Large intestine (tissue), 3 donors: Measurements from ENCODE around the gene MYBPHL. TPM values are rescaled to one million over a fixed set of nuclear protein-coding genes. Genes with fewer than 3 reads are reported as not detected.

Experiments used
- DNase-seq, 2 donors: peaks; one replicate each; pipeline versions ENCODE4 v3.0.0 to v3.0.0-alpha.2; 2013
- H3K27ac ChIP-seq: one replicate; pipeline ENCODE4 v1.5.1; 2013; ENCODE audit warnings: low read length
- H3K27me3 ChIP-seq: 2 replicates; pipeline ENCODE4 v1.6.1; 2013; ENCODE audit warnings: low read length; ENCODE audit not compliant: control insufficient read depth, insufficient read depth
- H3K36me3 ChIP-seq: 2 replicates; pipeline ENCODE4 v1.6.1; 2013; ENCODE audit warnings: low read length; ENCODE audit not compliant: control insufficient read depth, insufficient read depth
- H3K4me1 ChIP-seq: one replicate; pipeline ENCODE4 v1.6.1; 2013; ENCODE audit warnings: low read length; ENCODE audit not compliant: control insufficient read depth, insufficient read depth
- H3K4me3 ChIP-seq: one replicate; pipeline ENCODE4 v1.5.1; 2013; ENCODE audit warnings: low read length
- H3K9me3 ChIP-seq: one replicate; pipeline ENCODE4 v1.6.1; 2013; ENCODE audit warnings: mild to moderate bottlenecking, low read depth, low read length, moderate library complexity; ENCODE audit not compliant: control insufficient read depth
- WGBS: methylation state at CpG from one replicate; pipeline ENCODE4 v1.1.5; 2013; ENCODE audit warnings: low lambda C conversion rate; ENCODE audit not compliant: insufficient coverage; 5-methylcytosine and 5-hydroxymethylcytosine counted together
- polyA plus RNA-seq: library from polyadenylated mRNA; unstranded; fragments of 120-200 nt; gene quantifications from one replicate; pipeline ENCODE4 v1.2.1, GENCODE V29; 2013

MYBPHL gene
- polyA plus RNA-seq, 1 donor, result 13.8 TPM

- Histone ChIP-seq H3K9me3 (no peaks in the 10 kb centered on the region), H3K27ac (no peak overlapping the region), H3K36me3 (peaks cover 25% of the 10 kb centered on the region), H3K4me1 (no peaks in the 10 kb centered on the region), H3K4me3 (no peak overlapping the region), H3K27me3 (no peaks in the 10 kb centered on the region)
- no peak for DNase-seq
- no CpG with 5 or more reads among the region's 4 CpGs for WGBS
Observed at GRCh38 chr1:109265016-109265415, 41.8 kb downstream of the MYBPHL start.

GRCh38 chr1:109264379-109264755, 42.4 kb downstream of the MYBPHL start:
- Histone ChIP-seq H3K9me3 (no peaks in the 10 kb centered on the region), H3K27me3 (no peaks in the 10 kb centered on the region), H3K27ac (no peak overlapping the region), H3K36me3 (peaks cover 23% of the 10 kb centered on the region), H3K4me1 (no peaks in the 10 kb centered on the region), H3K4me3 (no peak overlapping the region)
- no CpG with 5 or more reads among the region's 9 CpGs for WGBS
- DNase-seq, result no peak

- no peak overlapping the region for H3K27ac ChIP-seq
- H3K36me3 ChIP-seq, result peaks cover 22% of the 10 kb centered on the region
- no peaks in the 10 kb centered on the region for H3K9me3 ChIP-seq
- H3K4me1 ChIP-seq, result no peaks in the 10 kb centered on the region
- WGBS, result no CpG with 5 or more reads among the region's 29 CpGs
- no peaks in the 10 kb centered on the region for H3K27me3 ChIP-seq
- DNase-seq, result peak; percentile 64 to 76
- H3K4me3 ChIP-seq, result no peak overlapping the region
Observed at GRCh38 chr1:109263597-109264378, 43.0 kb downstream of the MYBPHL start.

GRCh38 chr1:109263234-109263596, 43.6 kb downstream of the MYBPHL start:
- no CpG with 5 or more reads among the region's 12 CpGs for WGBS
- no peak for DNase-seq

GRCh38 chr1:109262231-109263055, 44.4 kb downstream of the MYBPHL start:
- H3K4me3 ChIP-seq, result no peak overlapping the region
- no peak overlapping the region for H3K27ac ChIP-seq
- H3K27me3 ChIP-seq, result no peaks in the 10 kb centered on the region
- no peak for DNase-seq
- no CpG with 5 or more reads among the region's 22 CpGs for WGBS
- no peaks in the 10 kb centered on the region for H3K4me1 ChIP-seq
- no peaks in the 10 kb centered on the region for H3K9me3 ChIP-seq
- peaks cover 17% of the 10 kb centered on the region for H3K36me3 ChIP-seq

More at GRCh38 chr1:109263234-109263596, 43.6 kb downstream of the MYBPHL start:
- H3K9me3 ChIP-seq, result no peaks in the 10 kb centered on the region
- peaks cover 18% of the 10 kb centered on the region for H3K36me3 ChIP-seq
- H3K4me1 ChIP-seq, result no peaks in the 10 kb centered on the region
- H3K27me3 ChIP-seq, result no peaks in the 10 kb centered on the region
- H3K4me3 ChIP-seq, result no peak overlapping the region
- H3K27ac ChIP-seq, result no peak overlapping the region

GRCh38 chr1:109261578-109261977, 45.2 kb downstream of the MYBPHL start:
- H3K27me3 ChIP-seq, result no peaks in the 10 kb centered on the region
- no peaks in the 10 kb centered on the region for H3K4me1 ChIP-seq
- H3K36me3 ChIP-seq, result peaks cover 14% of the 10 kb centered on the region
- no peak for DNase-seq
- H3K27ac ChIP-seq, result no peak overlapping the region
- H3K4me3 ChIP-seq, result no peak overlapping the region
- H3K9me3 ChIP-seq, result no peaks in the 10 kb centered on the region
- WGBS, result no CpG with 5 or more reads among the region's 6 CpGs

- Histone ChIP-seq H3K4me3 (no peak overlapping the region), H3K27ac (no peak overlapping the region), H3K36me3 (peaks cover 14% of the 10 kb centered on the region), H3K4me1 (no peaks in the 10 kb centered on the region), H3K9me3 (no peaks in the 10 kb centered on the region), H3K27me3 (no peaks in the 10 kb centered on the region)
- no peak for DNase-seq
- no CpG with 5 or more reads among the region's 16 CpGs for WGBS
Observed at GRCh38 chr1:109261006-109261405, 45.8 kb downstream of the MYBPHL start.

GRCh38 chr1:109259674-109260557, 46.9 kb downstream of the MYBPHL start:
- Histone ChIP-seq H3K36me3 (peaks cover 9% of the 10 kb centered on the region), H3K27me3 (no peaks in the 10 kb centered on the region), H3K4me3 (no peak overlapping the region), H3K4me1 (peaks cover 7% of the 10 kb centered on the region), H3K27ac (no peak overlapping the region), H3K9me3 (no peaks in the 10 kb centered on the region)
- WGBS, result no CpG with 5 or more reads among the region's 7 CpGs
- no peak for DNase-seq

GRCh38 chr1:109258481-109259466, 48.0 kb downstream of the MYBPHL start:
- no peak for DNase-seq
- Histone ChIP-seq H3K4me3 (no peak overlapping the region), H3K4me1 (peaks cover 19% of the 10 kb centered on the region), H3K9me3 (no peaks in the 10 kb centered on the region), H3K27me3 (no peaks in the 10 kb centered on the region), H3K36me3 (peaks cover 4% of the 10 kb centered on the region), H3K27ac (no peak overlapping the region)
- WGBS, result no CpG with 5 or more reads among the region's 69 CpGs
